HepG2 (cell line): ENCODE measurements around the gene PRKCE. TPM values are rescaled to one million over a fixed set of nuclear protein-coding genes. Genes with fewer than 3 reads are reported as not detected.

Experiments
- AKNA ChIP-seq: sonication (generic); formaldehyde crosslinking; IDR thresholded peaks from 2 replicates; pipeline ENCODE4 v1.4.0; 2020; ENCODE audit warnings: missing genetic modification reagents, borderline replicate concordance
- GTF2F1 ChIP-seq: fragments of 150-350 bp; IDR thresholded peaks from 2 replicates; pipeline ENCODE4 v1.6.1; 2014; ENCODE audit warnings: low read length
- MAZ ChIP-seq, 2 experiments: sonication (generic) in 1 of 2; formaldehyde crosslinking in 1 of 2; IDR thresholded peaks; 2 replicates each; pipeline versions ENCODE4 v1.5.0 to v1.6.1; 2012 to 2020; ENCODE audit warnings: low read depth in 2 of 2, mild to moderate bottlenecking in 2 of 2, borderline replicate concordance in 1 of 2, improper control_type of control experiment in 1 of 2, low read length in 1 of 2, missing genetic modification reagents in 1 of 2, moderate library complexity in 1 of 2
- PITX1 ChIP-seq: sonication (generic); formaldehyde crosslinking; IDR thresholded peaks from 2 replicates; pipeline ENCODE4 v1.5.1; 2020; ENCODE audit warnings: mild to moderate bottlenecking, missing genetic modification reagents
- RFX1 ChIP-seq: fragments of 450-650 bp; IDR thresholded peaks from 2 replicates; pipeline ENCODE4 v1.6.1; 2017
- UBTF ChIP-seq: sonication (generic); formaldehyde crosslinking; IDR thresholded peaks from 2 replicates; pipeline ENCODE4 v1.4.0; 2020; ENCODE audit warnings: mild to moderate bottlenecking, missing genetic modification reagents
- XBP1 ChIP-seq: sonication (generic); formaldehyde crosslinking; IDR thresholded peaks from 2 replicates; pipeline ENCODE4 v1.5.0; 2020; ENCODE audit warnings: missing genetic modification reagents
- ZFP90 ChIP-seq: sonication (generic); formaldehyde crosslinking; IDR thresholded peaks from 2 replicates; pipeline ENCODE4 v1.8.0; 2022; ENCODE audit warnings: missing genetic modification reagents, mild to moderate bottlenecking, inconsistent platforms, borderline replicate concordance
- ZHX1 ChIP-seq: sonication (generic); formaldehyde crosslinking; IDR thresholded peaks from 2 replicates; pipeline ENCODE4 v1.8.1; 2022; ENCODE audit warnings: low read depth, mild to moderate bottlenecking, missing genetic modification reagents
- ZNF143 ChIP-seq: sonication (generic); formaldehyde crosslinking; IDR thresholded peaks from 2 replicates; pipeline ENCODE4 v1.4.0; 2020; ENCODE audit warnings: missing genetic modification reagents
- ZNF749 ChIP-seq: sonication (generic); formaldehyde crosslinking; IDR thresholded peaks from 2 replicates; pipeline ENCODE4 v1.8.0; 2022; ENCODE audit warnings: mild to moderate bottlenecking, missing genetic modification reagents, moderate library complexity, borderline replicate concordance
- polyA plus RNA-seq, 8 experiments: library from polyadenylated mRNA; depleted of rRNA in 3 of 8; stranded (reverse) in 7 of 8; unstranded in 1 of 8; fragments of >200 nt; fragmentation: Illumina TruSeq in 4 of 8; extraction: Trizol in 4 of 8; gene quantifications; 2 replicates each; pipeline versions ENCODE4 v1.2.1 to v1.2.3, GENCODE V29; 2011 to 2016; ENCODE audit warnings: low read depth in 4 of 8, missing spikeins in 1 of 8, mixed read lengths in 1 of 8; ENCODE audit not compliant: insufficient read depth in 1 of 8
- total RNA-seq, 5 experiments: library from RNA; depleted of rRNA; stranded (reverse); fragments of >200 nt; fragmentation: Illumina TruSeq; extraction: Trizol; gene quantifications; 2 replicates each; pipeline ENCODE4 v1.2.3, GENCODE V29; 2016; ENCODE audit warnings: low read depth in 1 of 5
- TF ChIP-seq, protein P1 (sequence below): IDR thresholded peaks from 2 replicates; pipeline ENCODE4 v1.6.1; 2016; ENCODE audit warnings: mild to moderate bottlenecking, missing biosample characterization, missing genetic modification reagents
- TF ChIP-seq, protein P2 (sequence below): conservative IDR thresholded peaks from 2 replicates; pipeline ENCODE4 v1.6.1; 2018; ENCODE audit warnings: missing genetic modification reagents
- TF ChIP-seq, protein P3 (sequence below): sonication (generic); formaldehyde crosslinking; IDR thresholded peaks from 2 replicates; pipeline ENCODE4 v1.5.1; 2020; ENCODE audit warnings: missing genetic modification reagents, mild to moderate bottlenecking, borderline replicate concordance

The PRKCE gene
- total and polyA plus RNA-seq, 2 of the 13 experiments (the other 11 are each of a cell fraction or from before 2014, with no cell fraction given) = 1.0 to 3.9 TPM

GRCh38 chr2:45992021-45992740 lies 340.7 kb downstream of the PRKCE start (continued):
- TF ChIP-seq XBP1 (CRISPR knock-in tag) = peak; percentile 96; the same call in 1 of the 2 replicates
- peak; percentile 65; the same call in 1 of the 2 replicates for TF ChIP-seq ZHX1 (CRISPR knock-in tag)
- no peak for TF ChIP-seq RFX1
- peak; percentile 85 for TF ChIP-seq ZNF143 (CRISPR knock-in tag)
- no peak for TF ChIP-seq GTF2F1
- peak; percentile 61 for TF ChIP-seq UBTF (CRISPR knock-in tag)
- TF ChIP-seq, protein P1, sequence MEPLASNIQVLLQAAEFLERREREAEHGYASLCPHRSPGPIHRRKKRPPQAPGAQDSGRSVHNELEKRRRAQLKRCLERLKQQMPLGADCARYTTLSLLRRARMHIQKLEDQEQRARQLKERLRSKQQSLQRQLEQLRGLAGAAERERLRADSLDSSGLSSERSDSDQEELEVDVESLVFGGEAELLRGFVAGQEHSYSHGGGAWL = 0 out of 2 replicates have a peak, but pooled peaks have one; percentile 47
- TF ChIP-seq AKNA (CRISPR knock-in tag) = peak; percentile 66; the same call in 1 of the 2 replicates
- TF ChIP-seq, protein P2, sequence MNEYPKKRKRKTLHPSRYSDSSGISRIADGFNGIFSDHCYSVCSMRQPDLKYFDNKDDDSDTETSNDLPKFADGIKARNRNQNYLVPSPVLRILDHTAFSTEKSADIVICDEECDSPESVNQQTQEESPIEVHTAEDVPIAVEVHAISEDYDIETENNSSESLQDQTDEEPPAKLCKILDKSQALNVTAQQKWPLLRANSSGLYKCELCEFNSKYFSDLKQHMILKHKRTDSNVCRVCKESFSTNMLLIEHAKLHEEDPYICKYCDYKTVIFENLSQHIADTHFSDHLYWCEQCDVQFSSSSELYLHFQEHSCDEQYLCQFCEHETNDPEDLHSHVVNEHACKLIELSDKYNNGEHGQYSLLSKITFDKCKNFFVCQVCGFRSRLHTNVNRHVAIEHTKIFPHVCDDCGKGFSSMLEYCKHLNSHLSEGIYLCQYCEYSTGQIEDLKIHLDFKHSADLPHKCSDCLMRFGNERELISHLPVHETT (CRISPR knock-in tag) = peak; percentile 69; the same call in 1 of the 2 replicates
- 0 out of 2 replicates have a peak, but pooled peaks have one; percentile 41 for TF ChIP-seq PITX1
- 0 out of 2 replicates have a peak, but pooled peaks have one; percentile 33 for TF ChIP-seq ZNF749 (CRISPR knock-in tag)
- TF ChIP-seq ZFP90 = peak; percentile 85
- TF ChIP-seq, protein P3, sequence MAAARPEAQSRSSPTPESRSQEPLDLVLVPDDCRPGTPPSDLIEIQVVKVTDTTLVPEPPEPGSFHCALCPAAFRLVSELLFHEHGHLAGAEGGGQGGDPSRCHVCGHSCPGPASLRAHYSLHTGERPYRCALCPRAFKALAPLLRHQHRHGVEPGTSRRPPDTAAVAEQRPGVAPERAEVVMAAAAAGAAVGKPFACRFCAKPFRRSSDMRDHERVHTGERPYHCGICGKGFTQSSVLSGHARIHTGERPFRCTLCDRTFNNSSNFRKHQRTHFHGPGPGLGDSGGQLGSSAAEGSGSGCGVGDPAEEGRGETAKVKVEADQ (CRISPR knock-in tag) = no peak
- TF ChIP-seq MAZ (IDR thresholded peaks at IDR 0.05; ENCODE audit: borderline replicate concordance, low read depth, low read length) = peak; percentile 76; the same call in 1 of the 2 replicates
- TF ChIP-seq MAZ (CRISPR knock-in tag; IDR thresholded peaks at IDR 0.05; ENCODE audit: low read depth) = peak; percentile 66; the same call in 1 of the 2 replicates
